IMR-90 (cell line): ENCODE measurements around the gene DNAJC2.

Source experiments
- BHLHE40 ChIP-seq: fragments of 150-350 bp; IDR thresholded peaks from 2 replicates; pipeline ENCODE4 v1.6.1; 2016; ENCODE audit warnings: mild to moderate bottlenecking, low read depth, low read length
- CTCF ChIP-seq: conservative IDR thresholded peaks from 2 replicates; pipeline ENCODE4 v1.5.1; 2012; ENCODE audit warnings: mild to moderate bottlenecking, low read depth, low read length, improper control_type of control experiment
- POLR2A ChIP-seq: IDR thresholded peaks from 2 replicates; pipeline ENCODE4 v1.6.1; 2012; ENCODE audit warnings: mild to moderate bottlenecking, low read depth, low read length
- RAD21 ChIP-seq: IDR thresholded peaks from 2 replicates; pipeline ENCODE4 v1.6.1; 2012; ENCODE audit warnings: low read length, improper control_type of control experiment

DNA sequence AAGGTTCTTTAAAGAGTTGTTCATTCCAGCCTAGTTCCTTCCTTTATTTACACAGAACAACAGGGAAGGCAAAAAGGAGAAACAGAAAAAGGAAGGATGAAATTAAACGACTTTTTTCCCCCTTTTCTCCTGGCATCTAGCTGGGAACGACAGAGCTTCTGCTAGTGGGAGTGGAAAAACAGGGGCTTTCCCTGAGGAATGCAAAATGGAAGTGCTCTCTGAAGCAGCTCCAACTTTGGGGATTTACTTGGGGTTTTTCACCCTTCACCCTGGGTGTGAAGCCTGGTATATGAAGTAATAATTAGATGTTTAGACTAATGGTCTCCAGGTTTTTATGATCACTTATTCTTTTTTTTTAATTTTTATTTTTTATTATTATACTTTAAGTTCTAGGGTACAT is 43.1 kb downstream of the DNAJC2 start:
- TF ChIP-seq CTCF (no peak), BHLHE40 (no peak), RAD21 (no peak), POLR2A (no peak)
